GM21786 (cell line): ENCODE measurements around the gene NR2C2.
"Not testable (repeated sequence)": the region's sequence is repeated elsewhere in the genome, so short reads cannot be mapped to it uniquely, and the experiment has no call there.

Experiments
- ATAC-seq: cut with Tn5 transposase; IDR thresholded peaks from one replicate; pipeline ENCODE4 v1.9.1; 2021; ENCODE audit not compliant: unreplicated experiment

The NR2C2 gene

GRCh38 chr3:14957153-14957552 is 9.8 kb downstream of the NR2C2 start:
- ATAC-seq: no peak

GRCh38 chr3:14957925-14958324 is 10.5 kb downstream of the NR2C2 start:
- no peak for ATAC-seq

GRCh38 chr3:14959359-14959943 is 12.1 kb downstream of the NR2C2 start:
- ATAC-seq: peak; percentile 48

- no peak for ATAC-seq
Measured at GRCh38 chr3:14962762-14963161, 15.4 kb downstream of the NR2C2 start.

- ATAC-seq: no peak
Measured at GRCh38 chr3:14967285-14967684, 19.9 kb downstream of the NR2C2 start.

- ATAC-seq: no peak
Measured at GRCh38 chr3:14969671-14970070, 22.3 kb downstream of the NR2C2 start.

GRCh38 chr3:14976317-14976716 is 28.9 kb downstream of the NR2C2 start:
- no peak for ATAC-seq

GRCh38 chr3:14980689-14981088 is 33.3 kb downstream of the NR2C2 start:
- ATAC-seq: peak; percentile 71

- ATAC-seq: no peak
Measured at GRCh38 chr3:14984581-14985113, 37.3 kb downstream of the NR2C2 start.

GRCh38 chr3:14988988-14989394 is 41.6 kb downstream of the NR2C2 start:
- peak; percentile 100 for ATAC-seq

- no peak for ATAC-seq
Measured at GRCh38 chr3:14989943-14990779, 42.8 kb downstream of the NR2C2 start.

GRCh38 chr3:14990780-14991148 is 43.4 kb downstream of the NR2C2 start:
- no peak for ATAC-seq

GRCh38 chr3:14991151-14991742 is 43.9 kb downstream of the NR2C2 start:
- ATAC-seq: no peak

GRCh38 chr3:14991818-14992612 is 44.6 kb downstream of the NR2C2 start:
- ATAC-seq: no peak

- no peak for ATAC-seq
Measured at GRCh38 chr3:14997941-14998340, 50.6 kb downstream of the NR2C2 start.

- not testable (repeated sequence) for ATAC-seq
Measured at GRCh38 chr3:14999182-14999581, 51.8 kb downstream of the NR2C2 start.

- ATAC-seq: no peak
Measured at GRCh38 chr3:15007681-15008141, 60.3 kb downstream of the NR2C2 start.

GRCh38 chr3:15009167-15009566 is 61.8 kb downstream of the NR2C2 start:
- ATAC-seq: no peak

- no peak for ATAC-seq
Measured at GRCh38 chr3:15010664-15011063, 63.3 kb downstream of the NR2C2 start.

GRCh38 chr3:15011174-15011573 is 63.8 kb downstream of the NR2C2 start:
- ATAC-seq: no peak
